SK-N-SH treated with all-trans-retinoic acid at 6 μM for 48 hours (cell line): Measurements from ENCODE around the gene MPG.
A peak's percentile ranks its signal among the peaks of the same experiment; 100 is the strongest.

Experiments
- ATAC-seq: fragments of 200-7000 bp; cut with Tn5 transposase; 3 replicates; pipeline ENCODE4 v1.9.1; 2020; ENCODE audit warnings: mild to moderate bottlenecking, moderate library complexity
- ARNTL ChIP-seq: fragments of 450-650 bp; formaldehyde crosslinking; IDR thresholded peaks from 2 replicates; pipeline ENCODE4 v1.5.0; 2020; ENCODE audit warnings: low read depth, mild to moderate bottlenecking, moderate library complexity, borderline replicate concordance
- CREB5 ChIP-seq: fragments of 250-450 bp; sonication (Bioruptor Pico); IDR thresholded peaks from 2 replicates; pipeline ENCODE4 v1.5.1; 2020; ENCODE audit warnings: low read depth, mild to moderate bottlenecking, moderate library complexity
- CSDC2 ChIP-seq: fragments of 250-450 bp; sonication (Bioruptor Pico); IDR thresholded peaks from 2 replicates; pipeline ENCODE4 v1.5.0; 2020; ENCODE audit warnings: mild to moderate bottlenecking, moderate library complexity
- CSRNP3 ChIP-seq: fragments of 250-450 bp; sonication (Bioruptor Pico); IDR thresholded peaks from 2 replicates; pipeline ENCODE4 v1.5.1; 2021; ENCODE audit warnings: mild to moderate bottlenecking, moderate library complexity
- ESRRG ChIP-seq: fragments of 250-450 bp; sonication (Bioruptor Pico); IDR thresholded peaks from 2 replicates; pipeline ENCODE4 v1.6.1; 2021; ENCODE audit warnings: mild to moderate bottlenecking
- GLIS3 ChIP-seq: fragments of 250-450 bp; sonication (Bioruptor Pico); IDR thresholded peaks from 2 replicates; pipeline ENCODE4 v1.5.0; 2020; ENCODE audit warnings: mild to moderate bottlenecking, moderate library complexity
- ISL1 ChIP-seq: fragments of 250-450 bp; sonication (Bioruptor Pico); IDR thresholded peaks from 2 replicates; pipeline ENCODE4 v2.1.2; 2022; ENCODE audit warnings: mild to moderate bottlenecking, moderate library complexity
- OSR1 ChIP-seq: fragments of 250-450 bp; sonication (Bioruptor Pico); IDR thresholded peaks from 2 replicates; pipeline ENCODE4 v1.8.0; 2022; ENCODE audit warnings: moderate library complexity, mild to moderate bottlenecking, inconsistent platforms
- PATZ1 ChIP-seq: fragments of 250-450 bp; sonication (Bioruptor Pico); IDR thresholded peaks from 2 replicates; pipeline ENCODE4 v1.8.0; 2020; ENCODE audit warnings: mild to moderate bottlenecking, moderate library complexity, borderline replicate concordance
- POU6F1 ChIP-seq: fragments of 250-450 bp; sonication (Bioruptor Pico); IDR thresholded peaks from 2 replicates; pipeline ENCODE4 v1.8.0; 2021; ENCODE audit warnings: low read depth, mild to moderate bottlenecking, moderate library complexity, borderline replicate concordance
- PPARA ChIP-seq: fragments of 250-450 bp; sonication (Bioruptor Pico); IDR thresholded peaks from 2 replicates; pipeline ENCODE4 v1.5.0; 2020; ENCODE audit warnings: mild to moderate bottlenecking, borderline replicate concordance
- RARB ChIP-seq: fragments of 250-450 bp; sonication (Bioruptor Pico); IDR thresholded peaks from 2 replicates; pipeline ENCODE4 v1.8.0; 2021; ENCODE audit warnings: mild to moderate bottlenecking, moderate library complexity
- SNAI2 ChIP-seq: fragments of 250-450 bp; sonication (Bioruptor Pico); IDR thresholded peaks from 2 replicates; pipeline ENCODE4 v1.5.0; 2020; ENCODE audit warnings: mild to moderate bottlenecking, moderate library complexity
- TCF4 ChIP-seq: fragments of 250-450 bp; sonication (Bioruptor Pico); IDR thresholded peaks from 2 replicates; pipeline ENCODE4 v1.8.0; 2021; ENCODE audit warnings: mild to moderate bottlenecking, moderate library complexity, borderline replicate concordance
- TOX ChIP-seq: fragments of 250-450 bp; sonication (Bioruptor Pico); IDR thresholded peaks from 2 replicates; pipeline ENCODE4 v1.8.0; 2021; ENCODE audit warnings: mild to moderate bottlenecking, moderate library complexity, borderline replicate concordance
- ZFP3 ChIP-seq: fragments of 250-450 bp; sonication (Bioruptor Pico); IDR thresholded peaks from 2 replicates; pipeline ENCODE4 v1.5.0; 2020; ENCODE audit warnings: mild to moderate bottlenecking, moderate library complexity
- ZFP30 ChIP-seq: fragments of 450-650 bp; formaldehyde crosslinking; IDR thresholded peaks from 2 replicates; pipeline ENCODE4 v1.5.0; 2022; ENCODE audit warnings: mild to moderate bottlenecking, moderate library complexity
- ZNF565 ChIP-seq: fragments of 450-650 bp; formaldehyde crosslinking; conservative IDR thresholded peaks from 2 replicates; pipeline ENCODE4 v1.5.0; 2020; ENCODE audit warnings: low read depth, mild to moderate bottlenecking, moderate library complexity
- ZNF70 ChIP-seq: fragments of 450-650 bp; formaldehyde crosslinking; IDR thresholded peaks from 2 replicates; pipeline ENCODE4 v1.5.0; 2020; ENCODE audit warnings: mild to moderate bottlenecking, moderate library complexity
- ZNF8 ChIP-seq: fragments of 450-650 bp; formaldehyde crosslinking; IDR thresholded peaks from 2 replicates; pipeline ENCODE4 v1.5.0; 2020; ENCODE audit warnings: mild to moderate bottlenecking, moderate library complexity

Gene MPG

GRCh38 chr16:106623-107324 is 28.7 kb downstream of the MPG start:
- peak; percentile 96 for ATAC-seq
- TF ChIP-seq ZFP3 (0 out of 2 replicates have a peak, but pooled peaks have one; percentile 56), GLIS3 (CRISPR knock-in tag) (no peak)

GRCh38 chr16:112153-112840 is 34.3 kb downstream of the MPG start:
- ATAC-seq, result no peak

GRCh38 chr16:114327-114726 is 36.3 kb downstream of the MPG start:
- ATAC-seq, result no peak
- no peak for TF ChIP-seq CSDC2
- TF ChIP-seq OSR1 (CRISPR knock-in tag), result no peak
- TF ChIP-seq ZNF8 (CRISPR knock-in tag), result no peak
- TF ChIP-seq ZNF70, result no peak

More at GRCh38 chr16:112153-112840, 34.3 kb downstream of the MPG start:
- TF ChIP-seq ZNF8 (CRISPR knock-in tag) (no peak), RARB (CRISPR knock-in tag) (no peak), ZFP3 (no peak), ISL1 (no peak), CSRNP3 (CRISPR knock-in tag) (no peak), POU6F1 (CRISPR knock-in tag) (no peak), CREB5 (no peak), PATZ1 (CRISPR knock-in tag) (no peak), SNAI2 (CRISPR knock-in tag) (no peak), TCF4 (CRISPR knock-in tag) (no peak), ZNF70 (no peak), ZFP30 (CRISPR knock-in tag) (no peak), PPARA (CRISPR knock-in tag) (no peak), ARNTL (CRISPR knock-in tag) (no peak), TOX (CRISPR knock-in tag) (no peak), GLIS3 (CRISPR knock-in tag) (no peak)

GRCh38 chr16:116015-116414 is 38.0 kb downstream of the MPG start:
- ATAC-seq, result no peak
- TF ChIP-seq ZNF8 (CRISPR knock-in tag), result no peak
- no peak for TF ChIP-seq SNAI2 (CRISPR knock-in tag)
- no peak for TF ChIP-seq CSDC2
- no peak for TF ChIP-seq GLIS3 (CRISPR knock-in tag)
- no peak for TF ChIP-seq ZFP30 (CRISPR knock-in tag)
- no peak for TF ChIP-seq CREB5
- no peak for TF ChIP-seq RARB (CRISPR knock-in tag)
- TF ChIP-seq ZFP3, result no peak
- no peak for TF ChIP-seq TCF4 (CRISPR knock-in tag)
- no peak for TF ChIP-seq CSRNP3 (CRISPR knock-in tag)
- no peak for TF ChIP-seq ZNF565
- TF ChIP-seq POU6F1 (CRISPR knock-in tag), result no peak
- TF ChIP-seq ZNF70, result no peak
- no peak for TF ChIP-seq ISL1
- TF ChIP-seq ESRRG (CRISPR knock-in tag), result no peak
- no peak for TF ChIP-seq PPARA (CRISPR knock-in tag)
- no peak for TF ChIP-seq PATZ1 (CRISPR knock-in tag)
